ENCODE data around the gene EIF3D. TPM values are rescaled to one million over a fixed set of nuclear protein-coding genes. Genes with fewer than 3 reads are reported as not detected.
A peak's percentile ranks its signal among the peaks of the same experiment; 100 is the strongest.

The EIF3D gene
- total and polyA plus RNA-seq, 2 of the 4 experiments (the other 2 are of a cell fraction), result 339 to 746 TPM

GRCh38 chr22:36470162-36470993, 58.6 kb downstream of the EIF3D start:
- peaks cover 30 to 75% of the 10 kb centered on the region in 2 experiments for H3K79me1 ChIP-seq (ENCODE audit: low read depth in 1 of 2, low read length in 2 of 2)
- 51% methylated on average over 2 of the region's 14 CpGs; no CpG with 5 or more reads in 1 of the 2 experiments for WGBS, 2 experiments (ENCODE audit: extremely low coverage in 2 of 2, insufficient read length in 1 of 2)
- H3K9ac ChIP-seq (ENCODE audit: low read depth, low read length), result peak overlapping the region; percentile 89
- POLR2A ChIA-PET (ENCODE audit: unreplicated experiment), result interaction anchor here (0.5 to 4.9 kb wide), 7 partner anchors 83 to 185 kb away, joined by 3 to 30 read pairs (median 3); partner anchors contain the start of gene MYH9
- dilution Hi-C loops (cut with HindIII; ENCODE audit: low sequenced_read_pairs, unreplicated experiment) (no loop called here), in situ Hi-C loops (cut with MboI; ENCODE audit: low sequenced_read_pairs) (no loop called here), intact Hi-C loops (cut with micrococcal nuclease) (loop anchor here (1.0 to 2.0 kb wide), 3 partner anchors 82 to 169 kb away; no protein-coding TSS in a partner anchor)
- H3K18ac ChIP-seq (ENCODE audit: low read depth, low read length), result peak overlapping the region; percentile 85
- H3K4ac ChIP-seq (ENCODE audit: low read depth, low read length), result peak overlapping the region; percentile 100
- H2BK120ac ChIP-seq (ENCODE audit: low read depth, low read length), result peak overlapping the region; percentile 100
- H3K4me2 ChIP-seq (ENCODE audit: low read depth, low read length), result peak overlapping the region; percentile 33; the same call in 1 of the 2 replicates
- peaks cover 44% of the 10 kb centered on the region for H3K4me1 ChIP-seq (ENCODE audit: control insufficient read depth, insufficient read depth, low read length)
- H3K9me3 ChIP-seq (ENCODE audit: control insufficient read depth, insufficient read depth, low read length), result no peaks in the 10 kb centered on the region
- CTCF ChIA-PET, result interaction anchor here (0.6 to 3.8 kb wide), 13 partner anchors 16 to 174 kb away, joined by 3 to 17 read pairs (median 6); partner anchors contain the start of gene MYH9
- H3K36me3 ChIP-seq (ENCODE audit: control insufficient read depth, insufficient read depth, low read length), result peaks cover 20% of the 10 kb centered on the region
- H4K5ac ChIP-seq (ENCODE audit: low read depth, low read length), result peak overlapping the region; percentile 72
- peak overlapping the region; percentile 99 for H2AK9ac ChIP-seq (replicated peaks; ENCODE audit: low read depth, low read length, poor library complexity)
- H3K4me3 ChIP-seq (ENCODE audit: insufficient read depth, low read depth, low read length), result no peak overlapping the region
- peak overlapping the region; percentile 97 for H3K27ac ChIP-seq (ENCODE audit: insufficient read depth, low read length)
- peak overlapping the region; percentile 100 for H2AK5ac ChIP-seq (ENCODE audit: low read depth, low read length)
- H3K56ac ChIP-seq (ENCODE audit: extremely low read depth, insufficient read depth, low read length), result peak overlapping the region; percentile 93
- H4K20me1 ChIP-seq (ENCODE audit: insufficient read depth, low read length), result peaks cover 19% of the 10 kb centered on the region
- BruUV-seq (replicated peaks), result no TSS peak
- H3K9me1 ChIP-seq (ENCODE audit: insufficient read depth, low read length), result peaks cover 35% of the 10 kb centered on the region
- peak overlapping the region; percentile 83 to 100 for H4K8ac ChIP-seq (ENCODE audit: low read depth in 2 of 2, low read length in 2 of 2)
- ATAC-seq (ENCODE audit: low read depth) (peak; percentile 42), DNase-seq (peak; percentile 89)
- peak overlapping the region; percentile 98 for H2BK5ac ChIP-seq (ENCODE audit: low read depth, low read length, poor library complexity, severe bottlenecking)
- H3K14ac ChIP-seq (replicated peaks; ENCODE audit: low read depth, low read length), result peak overlapping the region; percentile 100
- no peaks in the 10 kb centered on the region for H3K27me3 ChIP-seq (ENCODE audit: control insufficient read depth, insufficient read depth, low read length)
- H2AFZ ChIP-seq (replicated peaks; ENCODE audit: low read length, poor library complexity), result peak overlapping the region; percentile 77
- H2BK20ac ChIP-seq (ENCODE audit: low read depth, low read length), result peak overlapping the region; percentile 100
- H4K91ac ChIP-seq (ENCODE audit: insufficient read depth, low read depth, low read length), result peak overlapping the region; percentile 100
- peak overlapping the region; percentile 100 for H2BK15ac ChIP-seq (ENCODE audit: low read depth, low read length)
- H3K23ac ChIP-seq (ENCODE audit: low read depth, low read length), result peak overlapping the region; percentile 100
- TF ChIP-seq CHD1 (IDR thresholded peaks at IDR 0.05; ENCODE audit: low read depth, low read length) (peak; percentile 44; the same call in 1 of the 2 replicates), MAFK (IDR thresholded peaks at IDR 0.05; ENCODE audit: low read depth, low read length) (no peak), ELK1 (IDR thresholded peaks at IDR 0.05; ENCODE audit: borderline replicate concordance, low read depth, low read length) (no peak), CEBPB (IDR thresholded peaks at IDR 0.05; ENCODE audit: low read depth, low read length) (no peak), BHLHE40 (IDR thresholded peaks at IDR 0.05; ENCODE audit: low read depth, low read length) (no peak), SMC3 (IDR thresholded peaks at IDR 0.05; ENCODE audit: low read depth, low read length) (peak; percentile 94), NFE2L2 (IDR thresholded peaks at IDR 0.05; ENCODE audit: low read depth, low read length) (no peak), POLR2A (IDR thresholded peaks at IDR 0.05; ENCODE audit: low read depth, low read length) (peak; percentile 68), RAD21 (IDR thresholded peaks at IDR 0.05; ENCODE audit: low read length) (peak; percentile 99), RFX5 (IDR thresholded peaks at IDR 0.05; ENCODE audit: low read depth, low read length) (peak; percentile 70), MXI1 (IDR thresholded peaks at IDR 0.05; ENCODE audit: borderline replicate concordance, low read depth, low read length) (peak; percentile 77; the same call in 1 of the 2 replicates)
- TF ChIP-seq, protein P1, sequence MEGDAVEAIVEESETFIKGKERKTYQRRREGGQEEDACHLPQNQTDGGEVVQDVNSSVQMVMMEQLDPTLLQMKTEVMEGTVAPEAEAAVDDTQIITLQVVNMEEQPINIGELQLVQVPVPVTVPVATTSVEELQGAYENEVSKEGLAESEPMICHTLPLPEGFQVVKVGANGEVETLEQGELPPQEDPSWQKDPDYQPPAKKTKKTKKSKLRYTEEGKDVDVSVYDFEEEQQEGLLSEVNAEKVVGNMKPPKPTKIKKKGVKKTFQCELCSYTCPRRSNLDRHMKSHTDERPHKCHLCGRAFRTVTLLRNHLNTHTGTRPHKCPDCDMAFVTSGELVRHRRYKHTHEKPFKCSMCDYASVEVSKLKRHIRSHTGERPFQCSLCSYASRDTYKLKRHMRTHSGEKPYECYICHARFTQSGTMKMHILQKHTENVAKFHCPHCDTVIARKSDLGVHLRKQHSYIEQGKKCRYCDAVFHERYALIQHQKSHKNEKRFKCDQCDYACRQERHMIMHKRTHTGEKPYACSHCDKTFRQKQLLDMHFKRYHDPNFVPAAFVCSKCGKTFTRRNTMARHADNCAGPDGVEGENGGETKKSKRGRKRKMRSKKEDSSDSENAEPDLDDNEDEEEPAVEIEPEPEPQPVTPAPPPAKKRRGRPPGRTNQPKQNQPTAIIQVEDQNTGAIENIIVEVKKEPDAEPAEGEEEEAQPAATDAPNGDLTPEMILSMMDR (conservative IDR thresholded peaks at IDR 0.05; ENCODE audit: low read depth, low read length), result peak; percentile 95
- TF ChIP-seq, protein P2, sequence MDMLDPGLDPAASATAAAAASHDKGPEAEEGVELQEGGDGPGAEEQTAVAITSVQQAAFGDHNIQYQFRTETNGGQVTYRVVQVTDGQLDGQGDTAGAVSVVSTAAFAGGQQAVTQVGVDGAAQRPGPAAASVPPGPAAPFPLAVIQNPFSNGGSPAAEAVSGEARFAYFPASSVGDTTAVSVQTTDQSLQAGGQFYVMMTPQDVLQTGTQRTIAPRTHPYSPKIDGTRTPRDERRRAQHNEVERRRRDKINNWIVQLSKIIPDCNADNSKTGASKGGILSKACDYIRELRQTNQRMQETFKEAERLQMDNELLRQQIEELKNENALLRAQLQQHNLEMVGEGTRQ (IDR thresholded peaks at IDR 0.05; ENCODE audit: low read depth, low read length), result no peak

All from IMR-90 (cell line).